Activated naive CD8-positive, alpha-beta T cell treated with anti-CD3 and anti-CD28 coated beads, Interleukin-2, amount 50 U/mL, for 24 hours (primary cell): Measurements from ENCODE around the gene RTN4RL2.

Source experiments
- ATAC-seq: fragments of 150-1000 bp; cut with Tn5 transposase; one replicate; pipeline ENCODE4 v1.10.0; 2021
- DNase-seq: peaks from one replicate; pipeline ENCODE4 v3.0.0; 2021
- H3K27ac Mint-ChIP-seq: one replicate; pipeline ENCODE4 v1.8.0; 2021; ENCODE audit warnings: mild to moderate bottlenecking, mixed read lengths
- H3K27me3 Mint-ChIP-seq: one replicate; pipeline ENCODE4 v1.8.0; 2021; ENCODE audit warnings: mixed read lengths
- H3K36me3 Mint-ChIP-seq: one replicate; pipeline ENCODE4 v1.8.0; 2021; ENCODE audit warnings: low read depth, mixed read lengths
- H3K4me1 Mint-ChIP-seq: one replicate; pipeline ENCODE4 v1.8.0; 2021; ENCODE audit warnings: mixed read lengths
- H3K4me3 Mint-ChIP-seq: one replicate; pipeline ENCODE4 v1.8.0; 2021; ENCODE audit warnings: mild to moderate bottlenecking, moderate library complexity, mixed read lengths
- H3K9me3 Mint-ChIP-seq: one replicate; pipeline ENCODE4 v1.8.0; 2021; ENCODE audit warnings: mixed read lengths

The RTN4RL2 gene

DNA sequence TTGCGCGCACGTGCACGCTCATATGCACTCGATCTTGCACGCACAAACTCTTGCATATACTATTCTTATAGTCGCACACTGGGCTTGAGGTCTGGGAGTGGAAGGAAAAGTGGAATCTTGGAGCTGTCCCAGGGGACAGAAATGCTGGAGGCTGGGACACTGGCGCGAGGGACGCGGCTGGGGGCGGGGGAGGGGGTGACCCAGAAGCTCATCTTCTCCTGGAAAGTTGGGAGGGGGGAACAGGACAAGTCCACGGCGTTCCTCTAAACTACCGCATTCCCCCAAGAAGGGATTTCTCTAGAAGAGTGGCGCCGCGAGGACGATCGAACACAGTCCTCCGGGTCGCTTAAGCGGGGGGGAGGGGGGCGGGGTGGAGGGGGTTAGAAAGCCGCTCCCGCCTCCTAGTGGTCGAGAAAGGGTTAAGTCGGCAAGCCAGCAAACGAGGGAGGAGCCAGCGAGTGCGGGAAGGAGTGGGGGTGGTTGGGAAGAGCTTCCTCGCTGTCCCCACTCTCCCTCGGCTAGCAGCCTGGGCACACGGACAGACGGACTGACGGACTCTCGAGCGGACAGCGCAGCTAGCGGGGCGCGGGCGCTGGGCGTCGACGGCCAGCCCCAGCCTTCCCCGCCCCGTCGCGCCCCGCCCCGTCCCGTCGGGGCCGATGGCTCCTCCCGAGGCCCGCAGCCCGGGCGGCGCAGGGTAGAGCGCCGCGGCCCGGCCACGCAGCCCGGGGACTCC, at the start of gene RTN4RL2:
RTN4RL2 (plus strand) TSS at position 507 of the 736 bp plus-strand sequence. CDS start 338 bp downstream, outside the sequence.
- ATAC-seq: peak; percentile 34
- H3K9me3 Mint-ChIP-seq: no peaks in the 10 kb centered on the region
- no peaks in the 10 kb centered on the region for H3K36me3 Mint-ChIP-seq
- peak within 1 kb of the TSS; percentile 61 for H3K4me3 Mint-ChIP-seq
- peak; percentile 66 for DNase-seq
- H3K27me3 Mint-ChIP-seq: peaks cover 27% of the 10 kb centered on the region
- H3K4me1 Mint-ChIP-seq: peaks cover 25% of the 10 kb centered on the region
- no peak within 1 kb of the TSS for H3K27ac Mint-ChIP-seq

DNA sequence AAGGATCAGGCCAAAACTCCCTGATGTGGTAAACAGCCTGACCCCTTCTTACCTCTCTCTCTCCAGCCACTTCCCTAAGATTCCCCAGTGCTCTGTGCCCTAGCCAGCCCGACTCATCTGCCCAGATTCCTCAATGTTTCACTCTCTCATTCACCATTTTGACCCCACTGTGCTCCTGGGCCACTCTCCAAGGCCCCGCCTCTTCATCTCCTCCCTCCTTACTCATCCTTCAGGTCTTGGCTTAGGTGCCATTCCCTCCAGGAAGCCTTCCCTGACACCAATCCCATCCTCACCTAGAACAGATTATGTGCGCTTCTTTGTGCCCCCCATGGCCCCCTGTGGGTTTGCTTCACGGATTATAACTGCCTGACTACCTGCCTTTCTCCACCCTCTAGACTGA, 46.6 kb upstream of the RTN4RL2 start:
- Mint-ChIP-seq H3K27ac (peak overlapping the region; percentile 52), H3K4me1 (peaks cover 76% of the 10 kb centered on the region), H3K4me3 (peak overlapping the region; percentile 1)

DNA sequence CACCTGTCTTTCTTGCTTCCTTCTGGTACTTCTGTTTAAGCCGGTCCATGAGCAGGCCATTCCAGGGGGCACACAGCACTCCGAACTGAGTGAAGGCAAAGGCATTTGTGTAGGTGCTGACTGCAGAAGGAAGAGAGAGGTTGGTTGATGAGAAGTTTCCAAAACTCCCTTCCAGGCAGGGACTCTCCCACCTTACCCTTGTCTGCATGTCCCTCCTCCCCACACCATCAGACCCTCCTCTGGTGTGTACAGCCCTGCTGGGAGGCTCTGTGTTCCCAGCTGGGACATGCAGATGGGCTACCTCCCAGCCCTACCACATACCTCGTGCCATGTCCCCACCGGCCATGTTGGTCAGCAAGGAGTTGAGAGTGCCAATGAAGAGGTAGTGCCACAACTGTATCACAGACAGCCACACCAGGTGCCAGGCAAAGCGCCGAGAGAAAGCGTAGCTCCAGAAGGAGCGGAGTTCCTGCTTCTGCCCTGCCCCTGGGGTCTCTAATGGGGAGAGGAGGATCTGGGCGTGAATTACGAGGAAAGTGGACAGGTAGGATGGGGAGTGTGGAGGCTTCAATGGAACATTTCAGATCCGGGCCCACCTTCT, 45.6 kb upstream of the RTN4RL2 start:
- peaks cover 88% of the 10 kb centered on the region for H3K36me3 Mint-ChIP-seq
- ATAC-seq (peak; percentile 64), DNase-seq (no peak)
- peak overlapping the region; percentile 54 for H3K27ac Mint-ChIP-seq
- H3K4me3 Mint-ChIP-seq: peak overlapping the region; percentile 45
- H3K4me1 Mint-ChIP-seq: peaks cover 74% of the 10 kb centered on the region
- no peaks in the 10 kb centered on the region for H3K27me3 Mint-ChIP-seq
- no peaks in the 10 kb centered on the region for H3K9me3 Mint-ChIP-seq

More for the DNA sequence above, 46.6 kb upstream of the RTN4RL2 start:
- Mint-ChIP-seq H3K9me3 (no peaks in the 10 kb centered on the region), H3K36me3 (peaks cover 91% of the 10 kb centered on the region), H3K27me3 (no peaks in the 10 kb centered on the region)
- DNase-seq: no peak
- no peak for ATAC-seq

- Mint-ChIP-seq H3K4me1 (peaks cover 76% of the 10 kb centered on the region), H3K27ac (no peak overlapping the region), H3K27me3 (no peaks in the 10 kb centered on the region), H3K36me3 (peaks cover 92% of the 10 kb centered on the region), H3K4me3 (no peak overlapping the region), H3K9me3 (no peaks in the 10 kb centered on the region)
- no peak for ATAC-seq
- no peak for DNase-seq
These were observed 43.9 kb upstream of the RTN4RL2 start for GRCh38 chr11:57416436-57416835.

DNA sequence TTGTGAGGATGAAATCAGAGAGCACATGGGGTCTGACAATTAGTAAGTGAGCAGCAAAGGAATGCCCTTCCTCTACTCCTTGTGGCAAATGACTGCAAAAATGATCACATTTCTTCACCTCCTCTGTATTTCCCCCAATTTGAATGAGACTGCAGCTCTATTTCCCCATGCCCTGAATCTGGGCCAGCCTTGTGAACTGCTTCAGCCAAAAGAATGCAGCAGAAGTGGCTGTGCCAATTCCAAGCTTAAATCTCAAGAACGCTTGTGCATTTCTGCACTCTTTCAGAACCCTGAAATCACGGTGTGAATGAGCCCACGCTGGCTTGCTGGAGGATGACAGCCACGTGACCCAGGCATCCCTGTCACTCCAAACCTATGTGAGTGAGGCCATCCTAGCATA, 43.3 kb upstream of the RTN4RL2 start:
- peaks cover 93% of the 10 kb centered on the region for H3K36me3 Mint-ChIP-seq
- no peaks in the 10 kb centered on the region for H3K9me3 Mint-ChIP-seq
- no peak for ATAC-seq
- H3K27ac Mint-ChIP-seq: peak overlapping the region; percentile 46
- H3K4me1 Mint-ChIP-seq: peaks cover 79% of the 10 kb centered on the region
- H3K4me3 Mint-ChIP-seq: peak overlapping the region; percentile 14
- H3K27me3 Mint-ChIP-seq: no peaks in the 10 kb centered on the region
- no peak for DNase-seq

GRCh38 chr11:57418131-57418530, 42.2 kb upstream of the RTN4RL2 start:
- H3K36me3 Mint-ChIP-seq: peaks cover 94% of the 10 kb centered on the region
- DNase-seq: no peak

DNA sequence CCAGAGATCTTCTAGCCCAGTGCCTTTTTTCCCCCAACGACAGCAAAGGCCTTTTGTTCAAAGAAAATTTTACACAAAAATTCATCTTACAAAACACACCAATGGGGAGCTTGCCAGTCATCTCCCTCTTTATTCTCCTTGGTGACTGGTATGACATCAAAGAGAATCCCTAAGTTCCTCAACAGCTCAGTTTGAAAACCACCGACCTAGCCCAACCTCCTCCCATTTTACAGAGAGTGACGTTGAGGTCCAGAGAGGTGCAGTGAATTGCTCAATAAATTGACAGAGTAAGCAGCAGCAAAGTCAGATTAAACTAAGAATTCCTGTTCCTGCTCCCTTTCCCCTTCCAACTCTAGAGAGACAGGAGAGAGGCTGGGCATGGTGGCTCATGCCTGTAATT, 41.2 kb upstream of the RTN4RL2 start:
- peaks cover 94% of the 10 kb centered on the region for H3K36me3 Mint-ChIP-seq
- no peaks in the 10 kb centered on the region for H3K27me3 Mint-ChIP-seq
- H3K4me1 Mint-ChIP-seq: peaks cover 83% of the 10 kb centered on the region
- DNase-seq: no peak
- H3K4me3 Mint-ChIP-seq: no peak overlapping the region
- ATAC-seq: no peak
- H3K27ac Mint-ChIP-seq: no peak overlapping the region
- H3K9me3 Mint-ChIP-seq: no peaks in the 10 kb centered on the region

More at GRCh38 chr11:57418131-57418530, 42.2 kb upstream of the RTN4RL2 start:
- ATAC-seq: no peak
- Mint-ChIP-seq H3K27ac (no peak overlapping the region), H3K27me3 (no peaks in the 10 kb centered on the region), H3K4me3 (no peak overlapping the region), H3K9me3 (no peaks in the 10 kb centered on the region), H3K4me1 (peaks cover 83% of the 10 kb centered on the region)

- H3K4me1 Mint-ChIP-seq: peaks cover 82% of the 10 kb centered on the region
- no peak overlapping the region for H3K4me3 Mint-ChIP-seq
These were observed 39.3 kb upstream of the RTN4RL2 start for GRCh38 chr11:57421066-57421465.

GRCh38 chr11:57421805-57422204, 38.5 kb upstream of the RTN4RL2 start:
- Mint-ChIP-seq H3K4me3 (peak overlapping the region; percentile 98), H3K36me3 (peaks cover 94% of the 10 kb centered on the region)
- no peak for ATAC-seq

More at GRCh38 chr11:57421066-57421465, 39.3 kb upstream of the RTN4RL2 start:
- DNase-seq (no peak), ATAC-seq (no peak)
- Mint-ChIP-seq H3K9me3 (no peaks in the 10 kb centered on the region), H3K36me3 (peaks cover 96% of the 10 kb centered on the region), H3K27me3 (no peaks in the 10 kb centered on the region), H3K27ac (peak overlapping the region; percentile 26)

DNA sequence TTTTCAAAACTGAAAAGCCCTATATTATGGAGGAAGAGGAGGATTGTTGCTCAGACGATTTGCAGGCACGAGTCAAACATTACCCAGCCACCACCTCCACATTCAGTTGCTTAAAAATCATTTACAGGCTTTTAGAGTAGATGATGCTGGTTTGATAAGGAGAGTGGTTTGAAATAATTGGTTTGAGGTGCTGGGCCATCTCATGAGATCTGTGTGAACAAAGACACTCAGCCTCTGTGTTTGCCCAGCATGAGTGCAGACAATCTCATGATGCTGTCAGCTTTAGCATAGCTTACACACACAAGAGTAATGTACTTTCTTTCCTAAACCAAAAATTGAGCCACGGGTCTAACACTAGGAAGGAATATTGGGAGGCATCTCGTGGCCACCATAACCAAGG, 37.7 kb upstream of the RTN4RL2 start:
- H3K4me1 Mint-ChIP-seq: peaks cover 83% of the 10 kb centered on the region
- no peak for DNase-seq

More at GRCh38 chr11:57421805-57422204, 38.5 kb upstream of the RTN4RL2 start:
- H3K27ac Mint-ChIP-seq: peak overlapping the region; percentile 26
- H3K27me3 Mint-ChIP-seq: no peaks in the 10 kb centered on the region
- no peaks in the 10 kb centered on the region for H3K9me3 Mint-ChIP-seq
- DNase-seq: no peak
- H3K4me1 Mint-ChIP-seq: peaks cover 84% of the 10 kb centered on the region

DNA sequence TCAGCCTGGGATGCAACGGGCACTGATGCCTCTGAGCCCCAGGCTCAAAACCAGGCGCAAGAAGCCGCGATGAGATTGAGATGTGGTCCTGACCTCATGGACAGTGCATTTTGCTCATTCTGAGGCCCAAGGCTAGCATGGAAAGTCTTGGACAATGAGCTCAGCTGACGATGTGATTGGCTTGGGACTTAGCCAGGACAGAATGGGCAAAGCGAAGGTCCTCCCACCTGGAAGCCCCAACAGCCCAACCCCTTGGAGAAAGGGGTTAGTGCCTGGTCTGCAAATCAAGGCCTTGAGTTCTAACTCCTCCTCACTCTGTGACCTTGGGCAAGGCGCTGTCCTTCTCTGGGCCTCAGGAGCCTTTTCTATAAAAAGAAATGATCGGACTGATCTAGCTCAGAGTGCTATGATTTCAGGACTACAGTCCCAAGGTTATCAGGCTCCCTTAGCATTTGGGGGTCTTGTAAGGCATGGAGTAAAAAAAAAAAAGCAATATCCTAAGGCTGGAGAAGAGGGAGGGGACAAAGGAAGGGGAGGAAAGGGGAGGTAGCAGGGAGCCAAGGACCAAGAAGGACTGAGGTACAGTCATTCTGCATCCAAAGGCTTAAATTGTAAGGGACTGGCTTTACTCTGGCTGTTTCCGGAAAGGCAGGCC, 36.1 kb upstream of the RTN4RL2 start:
- Mint-ChIP-seq H3K4me3 (peak overlapping the region; percentile 98), H3K27ac (peak overlapping the region; percentile 98), H3K9me3 (no peaks in the 10 kb centered on the region), H3K4me1 (peaks cover 78% of the 10 kb centered on the region), H3K27me3 (no peaks in the 10 kb centered on the region), H3K36me3 (peaks cover 72% of the 10 kb centered on the region)
- ATAC-seq (no peak), DNase-seq (no peak)

More for the DNA sequence above, 37.7 kb upstream of the RTN4RL2 start:
- Mint-ChIP-seq H3K27me3 (no peaks in the 10 kb centered on the region), H3K4me3 (peak overlapping the region; percentile 98), H3K9me3 (no peaks in the 10 kb centered on the region), H3K36me3 (peaks cover 86% of the 10 kb centered on the region), H3K27ac (peak overlapping the region; percentile 98)
- no peak for ATAC-seq

DNA sequence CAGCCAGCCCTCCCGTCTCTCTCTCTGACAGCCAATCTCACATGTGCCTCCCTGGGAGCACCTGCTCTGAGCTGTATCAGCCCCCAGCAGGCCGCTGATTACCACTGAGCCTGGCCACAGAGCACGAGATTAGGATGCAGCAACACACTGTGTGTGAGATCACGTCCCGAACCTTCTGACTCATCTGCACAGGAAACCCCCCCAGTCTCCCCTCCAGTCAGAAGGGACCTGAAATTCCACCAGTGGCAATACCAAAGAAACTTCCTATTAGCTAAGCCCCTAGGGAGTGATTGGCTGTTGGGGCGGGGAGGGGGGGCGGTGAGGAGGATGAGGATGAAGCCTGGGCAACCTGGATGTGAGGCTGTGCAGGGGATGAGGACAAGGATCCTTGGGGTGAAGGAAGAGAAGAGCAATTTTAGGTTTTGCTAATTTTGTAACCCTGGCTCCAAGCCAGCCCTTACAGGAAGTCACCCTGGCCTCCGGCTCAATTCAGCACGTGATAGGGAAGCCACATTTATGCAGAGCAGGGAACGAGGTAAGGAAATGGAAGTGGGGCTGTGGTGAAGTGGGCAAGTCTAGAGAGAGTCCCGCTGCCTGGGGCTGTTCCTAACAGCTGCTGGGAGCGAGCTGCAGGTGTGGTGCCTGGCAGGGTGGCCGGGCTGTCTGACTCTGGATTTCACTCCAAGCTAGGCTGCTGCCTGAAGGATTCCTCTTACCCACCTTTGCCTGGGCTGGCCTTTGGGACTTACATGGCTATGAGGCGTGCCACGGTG, 35.4 kb upstream of the RTN4RL2 start:
- H3K9me3 Mint-ChIP-seq: no peaks in the 10 kb centered on the region
- peaks cover 72% of the 10 kb centered on the region for H3K4me1 Mint-ChIP-seq
- no peaks in the 10 kb centered on the region for H3K27me3 Mint-ChIP-seq
- peak overlapping the region; percentile 98 for H3K27ac Mint-ChIP-seq
- H3K4me3 Mint-ChIP-seq: peak overlapping the region; percentile 98
- H3K36me3 Mint-ChIP-seq: peaks cover 67% of the 10 kb centered on the region
- DNase-seq: peak; percentile 87
- ATAC-seq: peak; percentile 95

- H3K36me3 Mint-ChIP-seq: peaks cover 59% of the 10 kb centered on the region
- peak overlapping the region; percentile 98 for H3K27ac Mint-ChIP-seq
- ATAC-seq (no peak), DNase-seq (peak; percentile 18)
- H3K27me3 Mint-ChIP-seq: no peaks in the 10 kb centered on the region
- H3K4me3 Mint-ChIP-seq: peak overlapping the region; percentile 98
- H3K4me1 Mint-ChIP-seq: peaks cover 66% of the 10 kb centered on the region
- H3K9me3 Mint-ChIP-seq: no peaks in the 10 kb centered on the region
These were observed 34.5 kb upstream of the RTN4RL2 start for GRCh38 chr11:57425565-57426438.
